OCI-LY7 (cell line): Measurements from ENCODE around the gene RDH8. TPM values are rescaled to one million over a fixed set of nuclear protein-coding genes. Genes with fewer than 3 reads are reported as not detected.

Source experiments
- BruUV-seq: library from RNA; stranded (reverse); fragments of 400-500 nt; replicated peaks from 2 replicates; lab custom pipeline; 2021; lab: Mats Ljungman, UMichigan
- CTCF ChIA-PET: fragments of 300-600 bp; sonication (Branson Sonifier 250); formaldehyde crosslinking; loops from one replicate; lab custom pipeline; 2022; ENCODE audit warnings: antibody characterized with exemption; ENCODE audit not compliant: unreplicated experiment; lab: Charles Lee
- POLR2A ChIA-PET: fragments of 300-600 bp; sonication (Branson Sonifier 250); formaldehyde crosslinking; loops from one replicate; lab custom pipeline; 2022; ENCODE audit warnings: antibody characterized with exemption; lab: Charles Lee
- DNase-seq: peaks from one replicate; pipeline ENCODE4 v3.0.0-alpha.2; 2015; ENCODE audit warnings: low spot score
- H2AFZ ChIP-seq: fragments of 200-600 bp; sonication (generic), shearing (Covaris generic); 2 replicates; pipeline ENCODE4 v1.6.1; 2014; ENCODE audit warnings: mild to moderate bottlenecking, antibody characterized with exemption, low read length, moderate library complexity
- H3K27ac ChIP-seq: fragments of 200-600 bp; sonication (generic); 2 replicates; pipeline ENCODE4 v1.5.1; 2014; ENCODE audit warnings: mixed run types, low read depth, mild to moderate bottlenecking, moderate library complexity, low read length, inconsistent platforms; ENCODE audit not compliant: poor library complexity, severe bottlenecking
- H3K36me3 ChIP-seq: fragments of 200-600 bp; sonication (generic); 2 replicates; pipeline ENCODE4 v1.6.1; 2014; ENCODE audit warnings: mild to moderate bottlenecking, antibody characterized with exemption, low read length, moderate library complexity, mixed read lengths; ENCODE audit not compliant: insufficient read depth
- H3K4me1 ChIP-seq: fragments of 200-600 bp; sonication (generic); 2 replicates; pipeline ENCODE4 v1.5.1; 2014; ENCODE audit warnings: mild to moderate bottlenecking, low read length; ENCODE audit not compliant: insufficient read depth, poor library complexity, severe bottlenecking
- H3K4me2 ChIP-seq: fragments of 200-600 bp; sonication (generic); 2 replicates; pipeline ENCODE4 v1.6.1; 2014; ENCODE audit warnings: mild to moderate bottlenecking, low read length
- H3K4me3 ChIP-seq: fragments of 200-600 bp; sonication (generic); 2 replicates; pipeline ENCODE4 v1.5.1; 2014; ENCODE audit warnings: mild to moderate bottlenecking, low read depth, low read length; ENCODE audit not compliant: poor library complexity, severe bottlenecking
- H3K79me2 ChIP-seq: fragments of 200-600 bp; sonication (generic); 2 replicates; pipeline ENCODE4 v1.6.1; 2016; ENCODE audit warnings: low read depth, mild to moderate bottlenecking, low read length, moderate library complexity, mixed read lengths; ENCODE audit not compliant: insufficient read depth
- H3K9me2 ChIP-seq: fragments of 200-600 bp; sonication (generic); 2 replicates; pipeline ENCODE4 v1.6.1; 2016; ENCODE audit warnings: mild to moderate bottlenecking, low read length, mixed read lengths; ENCODE audit not compliant: insufficient read depth
- H3K9me3 ChIP-seq: fragments of 200-600 bp; sonication (generic); 2 replicates; pipeline ENCODE4 v1.6.1; 2014; ENCODE audit warnings: mild to moderate bottlenecking, mixed run types, low read length, mixed read lengths
- H4K20me1 ChIP-seq: fragments of 200-600 bp; sonication (generic); 2 replicates; pipeline ENCODE4 v1.6.1; 2014; ENCODE audit warnings: mild to moderate bottlenecking, antibody characterized with exemption, low read length, moderate library complexity, mixed read lengths; ENCODE audit not compliant: insufficient read depth
- CTCF ChIP-seq: fragments of 200-600 bp; sonication (generic); conservative IDR thresholded peaks from 2 replicates; pipeline ENCODE4 v1.5.1; 2014; ENCODE audit warnings: mild to moderate bottlenecking, antibody characterized with exemption, low read length, moderate library complexity, mixed read lengths
- EZH2phosphoT487 ChIP-seq: fragments of 200-600 bp; sonication (generic); IDR thresholded peaks from 2 replicates; pipeline ENCODE4 v1.6.1; 2018; ENCODE audit warnings: low read depth, borderline replicate concordance, mild to moderate bottlenecking, mixed run types, antibody characterized with exemption, low read length, moderate library complexity, mixed read lengths
- intact Hi-C: fragments of 100-400 bp; cut with micrococcal nuclease; formaldehyde crosslinking; loops from one replicate; pipeline ENCODE4 v1.10.0; 2022; ENCODE audit not compliant: unreplicated experiment
- total RNA-seq, 2 experiments: library from RNA; depleted of rRNA in 1 of 2; stranded (reverse); fragments of >200 nt in 1 of 2; shearing (Covaris generic) in 1 of 2; gene quantifications; 2 replicates each; pipeline ENCODE4 v1.2.3, GENCODE V29; 2014 to 2022

The RDH8 gene
- total RNA-seq, 2 experiments from 2014 or later: not detected

- no TSS peak for BruUV-seq
- Histone ChIP-seq H3K4me3 (no peak overlapping the region), H3K4me1 (no peaks in the 10 kb centered on the region), H3K36me3 (no peaks in the 10 kb centered on the region), H4K20me1 (no peaks in the 10 kb centered on the region), H2AFZ (no peak overlapping the region), H3K79me2 (no peaks in the 10 kb centered on the region), H3K4me2 (no peak overlapping the region), H3K9me3 (no peaks in the 10 kb centered on the region), H3K27ac (no peak overlapping the region), H3K9me2 (no peaks in the 10 kb centered on the region)
- no peak for DNase-seq
- TF ChIP-seq CTCF (no peak), EZH2phosphoT487 (no peak)
- intact Hi-C loops: no loop called here
- ChIA-PET CTCF (no interaction called here), POLR2A (interaction anchor here (0.6 kb wide), 1 partner anchor 13 kb away, joined by 4 read pairs; no protein-coding TSS in a partner anchor)
Observed at GRCh38 chr19:10010939-10011338, 2.3 kb upstream of the RDH8 start.

GRCh38 chr19:10011974-10012373 is 1.3 kb upstream of the RDH8 start:
- no peak for TF ChIP-seq EZH2phosphoT487
- DNase-seq: no peak
- H4K20me1 ChIP-seq: no peaks in the 10 kb centered on the region
- H3K9me3 ChIP-seq: no peaks in the 10 kb centered on the region
- intact Hi-C loops: no loop called here
- H3K4me2 ChIP-seq: no peak overlapping the region
- CTCF ChIA-PET: no interaction called here
- H3K36me3 ChIP-seq: no peaks in the 10 kb centered on the region
- POLR2A ChIA-PET: no interaction called here
- no peak overlapping the region for H3K27ac ChIP-seq
- no peaks in the 10 kb centered on the region for H3K79me2 ChIP-seq
- H3K4me3 ChIP-seq: no peak overlapping the region
- no peaks in the 10 kb centered on the region for H3K4me1 ChIP-seq
- no TSS peak for BruUV-seq
- no peaks in the 10 kb centered on the region for H3K9me2 ChIP-seq
- no peak overlapping the region for H2AFZ ChIP-seq

- ChIA-PET CTCF (no interaction called here), POLR2A (no interaction called here)
- Histone ChIP-seq H3K4me1 (no peaks in the 10 kb centered on the region), H2AFZ (no peak overlapping the region), H3K9me2 (no peaks in the 10 kb centered on the region), H3K79me2 (no peaks in the 10 kb centered on the region), H3K36me3 (no peaks in the 10 kb centered on the region), H3K27ac (no peak overlapping the region), H3K4me2 (no peak overlapping the region), H4K20me1 (no peaks in the 10 kb centered on the region), H3K4me3 (no peak overlapping the region), H3K9me3 (no peaks in the 10 kb centered on the region)
- DNase-seq: no peak
- no TSS peak for BruUV-seq
- TF ChIP-seq CTCF: no peak
- TF ChIP-seq EZH2phosphoT487: no peak
- intact Hi-C loops: no loop called here
Observed at GRCh38 chr19:10013834-10014618, 743 bp downstream of the RDH8 start.
